Measurements from ENCODE around the gene KRTAP10-6. TPM values are rescaled to one million over a fixed set of nuclear protein-coding genes. Genes with fewer than 3 reads are reported as not detected.
"Not testable (repeated sequence)": the region's sequence is repeated elsewhere in the genome, so short reads cannot be mapped to it uniquely, and the experiment has no call there.

KRTAP10-6 gene
- total RNA-seq, 2 donors from 2014 or later = not detected

GRCh38 chr21:44601091-44601490 is 8.8 kb upstream of the KRTAP10-6 start:
- H3K4me3 Mint-ChIP-seq; ATAC-seq; H3K27ac Mint-ChIP-seq; H3K9me3 ChIP-seq (ENCODE audit: control insufficient read depth, low read length, poor library complexity, severe bottlenecking); DNase-seq; H3K4me1 Mint-ChIP-seq; H3K36me3 Mint-ChIP-seq (ENCODE audit: low read depth): not testable (repeated sequence)
- peaks cover 12% of the 10 kb centered on the region for H3K27me3 Mint-ChIP-seq

- H3K27ac Mint-ChIP-seq; H3K4me3 Mint-ChIP-seq; H3K4me1 Mint-ChIP-seq; H3K36me3 Mint-ChIP-seq (ENCODE audit: low read depth); H3K9me3 ChIP-seq (ENCODE audit: control insufficient read depth, low read length, poor library complexity, severe bottlenecking); DNase-seq; ATAC-seq: not testable (repeated sequence)
- H3K27me3 Mint-ChIP-seq = peaks cover 12% of the 10 kb centered on the region
Observed at GRCh38 chr21:44600118-44600978, 8.0 kb upstream of the KRTAP10-6 start, which contains the start of gene KRTAP10-7. KRTAP10-7 (plus strand) TSS chr21:44600597; CDS start chr21:44600622, 25 bp downstream.

- DNase-seq (no peak), ATAC-seq (no peak)
- H3K27me3 Mint-ChIP-seq = peaks cover 12% of the 10 kb centered on the region
- no peaks in the 10 kb centered on the region for H3K9me3 ChIP-seq (ENCODE audit: control insufficient read depth, low read length, poor library complexity, severe bottlenecking)
- no peak overlapping the region for H3K4me3 Mint-ChIP-seq
- peaks cover 13% of the 10 kb centered on the region for H3K4me1 Mint-ChIP-seq
- peaks cover 4% of the 10 kb centered on the region for H3K36me3 Mint-ChIP-seq (ENCODE audit: low read depth)
- no peak overlapping the region for H3K27ac Mint-ChIP-seq
Observed at GRCh38 chr21:44599264-44600029, 7.1 kb upstream of the KRTAP10-6 start.

GRCh38 chr21:44598061-44598460 is 5.8 kb upstream of the KRTAP10-6 start:
- Mint-ChIP-seq H3K27me3 (peaks cover 12% of the 10 kb centered on the region), H3K4me3 (no peak overlapping the region), H3K36me3 (ENCODE audit: low read depth) (peaks cover 4% of the 10 kb centered on the region), H3K27ac (no peak overlapping the region), H3K4me1 (peaks cover 13% of the 10 kb centered on the region)
- H3K9me3 ChIP-seq (ENCODE audit: control insufficient read depth, low read length, poor library complexity, severe bottlenecking) = no peaks in the 10 kb centered on the region
- ATAC-seq (no peak), DNase-seq (no peak)

GRCh38 chr21:44596068-44596725 is 3.9 kb upstream of the KRTAP10-6 start:
- Mint-ChIP-seq H3K27ac (no peak overlapping the region), H3K36me3 (ENCODE audit: low read depth) (peaks cover 2% of the 10 kb centered on the region), H3K4me3 (no peak overlapping the region), H3K27me3 (peaks cover 9% of the 10 kb centered on the region), H3K4me1 (peaks cover 8% of the 10 kb centered on the region)
- H3K9me3 ChIP-seq (ENCODE audit: control insufficient read depth, low read length, poor library complexity, severe bottlenecking) = no peaks in the 10 kb centered on the region
- ATAC-seq (no peak), DNase-seq (no peak)

- DNase-seq (no peak), ATAC-seq (no peak)
- H3K4me3 Mint-ChIP-seq = no peak overlapping the region
- H3K27me3 Mint-ChIP-seq = peaks cover 5% of the 10 kb centered on the region
- peaks cover 2% of the 10 kb centered on the region for H3K36me3 Mint-ChIP-seq (ENCODE audit: low read depth)
- H3K9me3 ChIP-seq (ENCODE audit: control insufficient read depth, low read length, poor library complexity, severe bottlenecking) = no peaks in the 10 kb centered on the region
- H3K4me1 Mint-ChIP-seq = peaks cover 8% of the 10 kb centered on the region
- peak overlapping the region; percentile 79 for H3K27ac Mint-ChIP-seq
Observed at GRCh38 chr21:44595524-44595923, 3.2 kb upstream of the KRTAP10-6 start.

- Mint-ChIP-seq H3K4me1 (peaks cover 5% of the 10 kb centered on the region), H3K4me3 (no peak overlapping the region), H3K36me3 (ENCODE audit: low read depth) (peaks cover 2% of the 10 kb centered on the region), H3K27ac (peak overlapping the region; percentile 79), H3K27me3 (peaks cover 12% of the 10 kb centered on the region)
- ATAC-seq (no peak), DNase-seq (no peak)
- H3K9me3 ChIP-seq (ENCODE audit: control insufficient read depth, low read length, poor library complexity, severe bottlenecking) = no peaks in the 10 kb centered on the region
Observed at GRCh38 chr21:44594406-44594916, 2.2 kb upstream of the KRTAP10-6 start.

GRCh38 chr21:44593598-44594405 is 1.5 kb upstream of the KRTAP10-6 start:
- Mint-ChIP-seq H3K27ac (peak overlapping the region; percentile 24), H3K4me3 (no peak overlapping the region), H3K27me3 (peaks cover 15% of the 10 kb centered on the region), H3K4me1 (peaks cover 5% of the 10 kb centered on the region), H3K36me3 (ENCODE audit: low read depth) (peaks cover 2% of the 10 kb centered on the region)
- no peaks in the 10 kb centered on the region for H3K9me3 ChIP-seq (ENCODE audit: control insufficient read depth, low read length, poor library complexity, severe bottlenecking)
- DNase-seq = no peak
- ATAC-seq = no peak

- peaks cover 21% of the 10 kb centered on the region for H3K27me3 Mint-ChIP-seq
- H3K4me3 Mint-ChIP-seq; H3K36me3 Mint-ChIP-seq (ENCODE audit: low read depth); DNase-seq; H3K4me1 Mint-ChIP-seq; ATAC-seq; H3K27ac Mint-ChIP-seq; H3K9me3 ChIP-seq (ENCODE audit: control insufficient read depth, low read length, poor library complexity, severe bottlenecking): not testable (repeated sequence)
Observed at GRCh38 chr21:44591801-44592130, 539 bp downstream of the KRTAP10-6 start.

GRCh38 chr21:44590897-44591800 is 1.2 kb downstream of the KRTAP10-6 start:
- not testable (repeated sequence) for H3K4me3 Mint-ChIP-seq; ATAC-seq; H3K9me3 ChIP-seq (ENCODE audit: control insufficient read depth, low read length, poor library complexity, severe bottlenecking); H3K4me1 Mint-ChIP-seq; H3K36me3 Mint-ChIP-seq (ENCODE audit: low read depth); DNase-seq
- Mint-ChIP-seq H3K27ac (peak overlapping the region; percentile 27), H3K27me3 (peaks cover 28% of the 10 kb centered on the region)

- H3K27me3 Mint-ChIP-seq = peaks cover 36% of the 10 kb centered on the region
- DNase-seq = no peak
- no peak overlapping the region for H3K27ac Mint-ChIP-seq
- peaks cover 3% of the 10 kb centered on the region for H3K4me1 Mint-ChIP-seq
- H3K36me3 Mint-ChIP-seq (ENCODE audit: low read depth) = peaks cover 5% of the 10 kb centered on the region
- H3K9me3 ChIP-seq (ENCODE audit: control insufficient read depth, low read length, poor library complexity, severe bottlenecking) = no peaks in the 10 kb centered on the region
- no peak overlapping the region for H3K4me3 Mint-ChIP-seq
- ATAC-seq = no peak
Observed at GRCh38 chr21:44590311-44590721, 2.0 kb downstream of the KRTAP10-6 start.
